A172 (cell line): ENCODE data around the gene PDK4. TPM values are rescaled to one million over a fixed set of nuclear protein-coding genes. Genes with fewer than 3 reads are reported as not detected.

Experiments
- DNase-seq: peaks from one replicate; pipeline ENCODE4 v3.0.0-alpha.2; 2015; ENCODE audit warnings: low spot score
- total RNA-seq: library from RNA; depleted of rRNA; stranded (reverse); fragments of >200 nt; shearing (Covaris generic); gene quantifications from 2 replicates; pipeline ENCODE4 v1.2.3, GENCODE V29; 2014; rRNA removed

The PDK4 gene
- total RNA-seq: 0.07 and 0.43 TPM in 2 replicates

GRCh38 chr7:95596198-95597063 is at the start of gene PDK4:
TSS of gene PDK4 (minus strand) at chr7:95596516. CDS start at chr7:95596293, 223 bp downstream.
- peak; percentile 40 for DNase-seq

- DNase-seq: no peak
Observed at GRCh38 chr7:95642173-95642572, 45.9 kb upstream of the PDK4 start.

DNA sequence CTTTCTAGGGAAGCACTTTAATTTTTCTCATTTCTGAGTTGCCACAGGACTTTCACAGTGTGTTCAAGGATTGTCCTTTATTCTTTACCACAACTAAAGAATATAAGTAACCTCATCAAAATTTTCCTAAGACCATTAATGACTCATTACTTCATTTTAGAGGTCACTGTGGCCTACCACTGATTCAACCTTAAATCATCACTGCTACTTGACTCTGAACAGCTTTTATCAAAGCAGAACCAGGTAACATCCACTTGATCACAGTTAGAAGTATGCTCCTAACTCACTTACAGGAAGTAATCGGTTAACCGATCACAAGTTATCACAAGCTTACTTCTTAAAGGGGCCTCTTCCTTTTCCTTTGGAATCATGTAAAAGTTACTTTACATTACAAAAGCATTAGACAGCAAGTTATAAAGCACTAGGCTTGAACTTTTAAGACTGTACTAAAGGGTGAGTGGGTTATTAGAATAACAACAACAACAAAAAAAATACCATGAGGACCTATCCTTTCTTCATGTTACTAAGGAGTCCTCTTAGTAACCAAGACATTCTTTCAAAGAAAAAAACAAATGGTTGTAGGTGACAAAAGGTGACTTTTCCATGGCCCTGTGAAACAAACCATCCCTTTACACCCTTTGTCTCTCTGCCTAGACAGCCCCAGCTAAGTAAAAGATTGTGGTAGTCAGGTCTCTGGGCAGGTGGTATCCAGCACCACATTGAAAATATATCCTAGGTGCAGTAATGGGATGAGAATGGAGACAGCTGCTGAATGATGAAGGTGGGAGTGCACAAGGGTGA is 40.0 kb upstream of the PDK4 start:
- no peak for DNase-seq

DNA sequence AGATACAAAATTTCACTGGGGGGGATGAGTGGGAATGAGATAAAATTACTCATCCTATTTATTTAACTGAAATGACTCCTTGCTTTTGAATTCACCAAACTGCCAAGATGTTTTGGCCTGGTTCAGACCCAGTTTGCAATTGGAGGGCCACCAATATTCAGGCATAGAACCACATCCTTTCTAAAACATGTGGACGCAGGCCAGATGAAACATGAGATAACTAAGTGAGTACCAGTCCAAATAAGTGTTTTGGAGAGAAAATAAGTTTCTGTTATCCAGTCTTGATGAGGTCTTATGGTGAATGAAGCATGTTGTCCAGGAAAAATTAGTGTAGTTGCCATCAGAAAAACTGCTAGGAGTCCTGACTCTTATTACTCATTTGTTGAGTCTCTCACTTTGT is 36.3 kb upstream of the PDK4 start:
- no peak for DNase-seq

DNA sequence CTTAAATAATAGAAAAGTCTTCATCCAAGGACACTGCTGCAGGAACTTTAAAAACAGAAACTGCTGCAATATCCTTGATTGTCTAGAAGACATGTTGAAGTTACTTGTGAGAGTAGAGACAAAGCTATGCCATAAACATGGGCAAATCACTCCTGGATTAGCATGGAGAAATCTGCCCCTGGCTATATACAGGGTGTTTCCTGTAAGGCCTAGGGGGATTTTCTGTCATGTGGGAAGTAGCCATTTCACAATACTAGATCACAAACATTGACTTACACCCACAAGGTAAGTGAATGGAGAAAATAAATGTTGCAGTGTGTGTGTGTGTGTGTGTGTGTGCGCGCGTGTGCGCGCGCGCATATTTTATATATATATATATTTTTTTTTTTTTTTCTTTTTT is 35.2 kb upstream of the PDK4 start:
- DNase-seq: no peak

DNA sequence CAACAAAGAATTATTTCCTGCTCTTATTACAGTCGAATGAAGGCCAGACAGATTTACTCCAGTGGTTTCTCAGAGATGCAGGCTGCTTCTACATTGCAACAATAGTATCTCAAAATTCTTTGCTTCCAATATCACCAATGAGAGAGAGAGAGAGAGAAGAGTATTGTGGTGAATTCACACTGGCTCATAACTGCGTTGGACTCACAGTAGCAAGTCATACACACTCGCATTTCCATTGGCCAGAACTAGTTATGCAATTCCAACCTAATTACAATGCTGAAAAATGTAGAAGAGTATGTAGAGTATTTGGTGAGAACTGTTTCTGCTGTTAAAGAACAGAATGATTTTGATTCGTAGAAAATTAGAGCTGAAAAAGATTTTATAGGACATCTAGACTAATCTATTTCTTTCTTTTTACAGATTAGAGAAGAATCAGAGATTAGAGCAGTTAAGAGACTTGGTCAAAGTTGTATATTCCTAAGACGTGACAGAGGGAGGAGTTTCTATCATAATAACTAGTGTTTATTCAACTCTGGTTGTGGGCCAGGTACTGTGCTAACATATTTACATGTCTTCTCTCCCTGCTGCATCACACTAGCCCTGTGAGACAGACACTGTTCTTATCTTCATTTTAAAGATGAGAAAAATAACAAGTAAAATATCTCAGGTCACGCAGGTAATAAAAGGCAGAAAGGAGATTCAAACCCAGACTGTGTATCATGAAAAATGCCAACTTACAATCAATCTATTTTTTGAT is 34.6 kb upstream of the PDK4 start:
- no peak for DNase-seq

- no peak for DNase-seq
Observed at GRCh38 chr7:95628831-95629439, 32.6 kb upstream of the PDK4 start.

GRCh38 chr7:95623788-95624187 is 27.5 kb upstream of the PDK4 start:
- DNase-seq: no peak

DNA sequence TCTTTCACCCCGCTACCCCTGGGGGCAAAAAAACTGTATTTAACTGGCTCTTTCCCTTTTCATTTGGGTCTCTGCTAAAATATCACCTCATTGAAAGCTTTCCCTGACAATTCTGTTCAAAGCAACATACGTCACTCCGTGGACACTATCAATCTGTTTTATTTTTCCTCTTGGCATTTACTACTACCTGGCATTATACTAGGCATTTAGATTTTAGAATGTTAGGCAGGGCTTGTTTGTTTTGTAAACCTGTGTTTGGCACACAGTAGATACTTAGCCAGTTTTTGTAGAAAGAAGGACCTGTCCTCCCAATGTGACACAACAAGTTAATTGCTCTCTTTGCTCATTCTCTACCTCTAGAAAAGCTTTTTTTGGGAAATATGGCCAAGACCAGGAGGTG is 26.5 kb upstream of the PDK4 start:
- DNase-seq: no peak

GRCh38 chr7:95622001-95622549 is 25.8 kb upstream of the PDK4 start:
- no peak for DNase-seq

GRCh38 chr7:95621404-95621803 is 25.1 kb upstream of the PDK4 start:
- no peak for DNase-seq

DNA sequence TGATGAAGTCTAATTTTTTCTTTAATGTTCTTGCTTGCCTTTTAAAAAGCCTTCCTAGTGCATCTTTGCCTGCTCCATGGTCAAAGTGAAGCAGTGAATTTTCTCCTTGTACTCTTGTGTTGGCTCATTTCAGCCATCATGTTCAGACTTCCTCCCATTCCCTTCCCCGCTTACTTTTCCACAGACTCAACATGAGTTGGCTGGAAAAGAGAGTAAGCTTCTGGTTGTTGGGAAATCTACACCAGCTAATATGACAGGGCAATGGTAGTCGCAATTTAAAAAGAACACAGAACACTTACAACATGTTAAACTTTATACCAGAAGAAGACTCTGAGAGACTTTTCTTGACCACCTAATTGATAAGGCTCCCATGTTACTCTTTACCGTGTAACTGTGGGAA is 24.3 kb upstream of the PDK4 start:
- DNase-seq: no peak

GRCh38 chr7:95619921-95620320 is 23.6 kb upstream of the PDK4 start:
- no peak for DNase-seq

DNA sequence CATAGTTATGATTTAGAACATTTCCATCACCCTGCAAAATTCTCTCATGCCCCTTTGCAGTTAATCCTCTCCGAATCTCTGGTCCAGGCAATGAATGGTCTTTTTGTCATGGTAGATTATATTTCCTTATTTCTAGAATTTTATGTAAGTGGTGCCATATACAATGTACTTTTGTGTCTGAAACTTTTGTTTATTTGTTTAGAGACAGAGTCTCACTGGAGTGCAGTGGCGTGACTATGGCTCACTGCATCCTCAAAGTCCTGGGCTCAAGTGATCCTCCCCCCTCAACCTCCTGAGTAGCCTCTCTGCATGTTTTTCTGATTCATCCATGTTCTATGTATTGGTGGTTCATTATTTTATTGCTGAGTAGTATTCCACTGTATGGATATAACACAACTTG is 23.2 kb upstream of the PDK4 start:
- DNase-seq: no peak

GRCh38 chr7:95614442-95614940 is 18.2 kb upstream of the PDK4 start:
- DNase-seq: no peak

GRCh38 chr7:95611224-95611623 is 14.9 kb upstream of the PDK4 start:
- DNase-seq: no peak

DNA sequence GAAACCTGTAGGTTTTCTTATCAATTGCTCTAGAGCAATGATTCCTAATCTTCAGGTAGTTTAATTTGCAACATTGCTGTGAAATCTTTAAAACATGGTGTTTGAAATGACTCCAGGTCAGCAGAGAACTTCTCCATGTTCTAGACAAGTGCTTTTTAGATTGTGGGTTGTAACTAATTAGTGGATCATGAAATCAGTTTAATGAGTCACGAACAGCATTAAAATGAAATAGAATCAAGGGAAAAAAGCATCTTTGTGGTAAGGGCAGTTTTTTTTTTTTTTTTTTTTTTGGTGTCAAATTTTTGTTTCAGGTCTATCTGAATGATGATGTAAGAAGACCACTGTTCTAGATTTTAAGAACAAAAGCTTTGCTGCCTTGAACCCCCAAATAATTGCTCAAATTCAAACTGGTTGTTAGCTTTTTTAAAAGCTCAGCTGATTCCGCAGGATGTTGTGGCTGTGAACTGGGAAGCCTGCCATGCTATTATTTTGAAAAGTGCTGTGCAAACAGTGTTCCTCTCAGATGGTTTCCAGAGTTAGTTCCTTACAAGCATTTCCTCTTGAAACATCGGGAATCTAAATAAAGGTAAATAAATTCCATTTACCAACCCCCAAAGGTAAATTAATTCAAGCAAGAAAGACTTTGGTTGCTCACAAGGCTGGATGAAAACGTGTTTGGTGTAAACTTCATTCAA is 13.1 kb upstream of the PDK4 start:
- DNase-seq: peak; percentile 57

DNA sequence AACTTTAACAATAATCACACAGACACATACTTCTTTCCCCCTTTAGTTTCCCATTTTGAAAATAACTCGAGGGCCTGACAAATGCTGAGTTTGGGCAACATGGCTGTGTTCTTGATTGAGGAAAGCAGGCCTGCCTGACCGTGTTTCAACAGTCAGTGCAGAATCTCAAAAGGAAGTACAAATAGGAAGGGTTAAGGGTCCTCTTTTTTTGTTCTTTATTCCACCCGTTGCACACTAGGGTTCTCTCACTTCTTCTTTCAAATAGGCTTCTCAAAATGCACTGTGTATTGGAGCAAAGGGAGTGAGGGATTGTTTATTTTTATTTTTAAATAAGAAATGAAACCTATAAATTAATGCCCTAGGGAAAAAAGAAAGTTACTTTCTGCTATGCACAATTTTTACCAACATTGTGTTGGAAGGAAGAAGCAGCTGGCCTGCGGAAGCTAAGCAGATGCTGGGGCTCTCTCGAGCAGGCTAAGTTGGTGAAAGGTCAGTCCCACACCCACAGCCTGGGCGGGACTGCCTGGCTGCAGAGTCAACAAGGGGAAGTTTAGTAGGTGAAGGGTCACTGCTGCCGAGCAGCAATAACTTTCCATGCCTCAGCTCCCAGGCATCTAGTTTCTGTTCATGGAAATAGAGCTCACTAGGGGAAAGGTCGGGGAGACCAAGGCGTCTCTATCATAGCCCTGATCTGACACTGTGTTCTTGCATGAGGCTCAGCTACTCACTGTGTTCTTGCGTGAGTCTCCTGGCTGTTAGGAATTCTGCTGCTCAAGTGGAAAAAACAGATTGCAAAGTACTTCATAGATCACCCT is 12.2 kb upstream of the PDK4 start:
- DNase-seq: peak; percentile 93

DNA sequence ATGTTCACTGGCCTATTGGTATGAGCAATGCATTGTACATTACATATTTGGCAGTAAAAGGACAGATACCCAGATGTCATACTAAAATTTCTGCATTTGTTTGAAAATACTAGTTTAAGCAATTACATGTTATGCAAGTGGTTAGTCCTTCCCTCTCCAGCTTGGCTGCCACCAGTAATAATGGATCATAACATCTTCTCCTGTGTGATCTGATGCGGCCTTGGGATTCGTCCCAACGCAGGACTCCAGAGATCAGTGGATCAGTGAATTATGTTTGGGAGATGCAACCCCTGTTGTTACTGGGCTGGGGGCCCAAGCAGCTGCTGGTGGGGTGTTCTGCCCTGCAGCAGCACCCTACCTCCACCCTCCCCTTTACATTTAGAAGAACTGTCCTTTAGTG is 11.2 kb upstream of the PDK4 start:
- no peak for DNase-seq

DNA sequence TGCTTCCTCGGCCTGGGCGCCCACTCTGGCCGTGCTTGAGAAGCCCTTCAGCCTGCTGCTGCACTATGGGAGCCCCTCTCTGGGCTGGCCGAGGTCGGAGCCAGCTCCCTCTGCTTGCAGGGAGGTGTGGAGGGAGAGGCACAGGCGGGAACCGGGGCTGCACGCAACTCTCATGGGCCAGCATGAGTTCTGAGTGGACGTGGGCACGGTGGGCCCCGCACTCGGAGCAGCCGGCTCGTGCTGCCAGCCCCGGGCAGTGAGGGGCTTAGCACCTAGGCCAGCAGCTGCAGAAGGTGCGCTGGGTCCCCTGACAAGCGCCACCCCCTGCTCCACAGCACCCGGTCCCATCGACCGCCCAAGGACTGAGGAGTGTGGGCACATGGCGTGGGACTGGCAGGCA is 9.0 kb upstream of the PDK4 start:
- DNase-seq: no peak
